Large intestine (tissue), 12 donors: ENCODE data around the gene CCHCR1. TPM values are rescaled to one million over a fixed set of nuclear protein-coding genes. Genes with fewer than 3 reads are reported as not detected.
"Not testable (repeated sequence)": the region's sequence is repeated elsewhere in the genome, so short reads cannot be mapped to it uniquely, and the experiment has no call there.

Experiments used
- DNase-seq, 2 donors: peaks; one replicate each; pipeline versions ENCODE4 v3.0.0 to v3.0.0-alpha.2; 2013
- H3K27ac ChIP-seq: one replicate; pipeline ENCODE4 v1.5.1; 2013; ENCODE audit warnings: low read length
- H3K27me3 ChIP-seq: 2 replicates; pipeline ENCODE4 v1.6.1; 2013; ENCODE audit warnings: low read length; ENCODE audit not compliant: control insufficient read depth, insufficient read depth
- H3K36me3 ChIP-seq: 2 replicates; pipeline ENCODE4 v1.6.1; 2013; ENCODE audit warnings: low read length; ENCODE audit not compliant: control insufficient read depth, insufficient read depth
- H3K4me1 ChIP-seq: one replicate; pipeline ENCODE4 v1.6.1; 2013; ENCODE audit warnings: low read length; ENCODE audit not compliant: control insufficient read depth, insufficient read depth
- H3K4me3 ChIP-seq: one replicate; pipeline ENCODE4 v1.5.1; 2013; ENCODE audit warnings: low read length
- H3K9me3 ChIP-seq: one replicate; pipeline ENCODE4 v1.6.1; 2013; ENCODE audit warnings: mild to moderate bottlenecking, low read depth, low read length, moderate library complexity; ENCODE audit not compliant: control insufficient read depth
- WGBS: methylation state at CpG from one replicate; pipeline ENCODE4 v1.1.5; 2013; ENCODE audit warnings: low lambda C conversion rate; ENCODE audit not compliant: insufficient coverage; 5-methylcytosine and 5-hydroxymethylcytosine counted together
- long read RNA-seq, 11 donors: transcript quantifications; one replicate each; lab custom pipeline, GENCODE V29; 2026
- polyA plus RNA-seq: library from polyadenylated mRNA; unstranded; fragments of 120-200 nt; gene quantifications from one replicate; pipeline ENCODE4 v1.2.1, GENCODE V29; 2013

The CCHCR1 gene, protein sequence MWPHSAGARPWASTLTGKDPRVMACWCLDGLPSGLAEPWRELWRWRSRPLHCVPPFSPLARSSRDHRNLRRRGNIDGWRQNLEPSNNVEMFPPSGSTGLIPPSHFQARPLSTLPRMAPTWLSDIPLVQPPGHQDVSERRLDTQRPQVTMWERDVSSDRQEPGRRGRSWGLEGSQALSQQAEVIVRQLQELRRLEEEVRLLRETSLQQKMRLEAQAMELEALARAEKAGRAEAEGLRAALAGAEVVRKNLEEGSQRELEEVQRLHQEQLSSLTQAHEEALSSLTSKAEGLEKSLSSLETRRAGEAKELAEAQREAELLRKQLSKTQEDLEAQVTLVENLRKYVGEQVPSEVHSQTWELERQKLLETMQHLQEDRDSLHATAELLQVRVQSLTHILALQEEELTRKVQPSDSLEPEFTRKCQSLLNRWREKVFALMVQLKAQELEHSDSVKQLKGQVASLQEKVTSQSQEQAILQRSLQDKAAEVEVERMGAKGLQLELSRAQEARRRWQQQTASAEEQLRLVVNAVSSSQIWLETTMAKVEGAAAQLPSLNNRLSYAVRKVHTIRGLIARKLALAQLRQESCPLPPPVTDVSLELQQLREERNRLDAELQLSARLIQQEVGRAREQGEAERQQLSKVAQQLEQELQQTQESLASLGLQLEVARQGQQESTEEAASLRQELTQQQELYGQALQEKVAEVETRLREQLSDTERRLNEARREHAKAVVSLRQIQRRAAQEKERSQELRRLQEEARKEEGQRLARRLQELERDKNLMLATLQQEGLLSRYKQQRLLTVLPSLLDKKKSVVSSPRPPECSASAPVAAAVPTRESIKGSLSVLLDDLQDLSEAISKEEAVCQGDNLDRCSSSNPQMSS
- polyA plus RNA-seq = 17.4 TPM
- long read RNA-seq, donor 1 = 0 reads
- long read RNA-seq, donor 2, partial matches to known transcripts = 5 of 6 reads
- long read RNA-seq, donor 2, other reads (novel, unspliced or antisense) = 0 of 6 reads
- long read RNA-seq, donor 3 = 0 reads
- long read RNA-seq, donor 4 = 0 reads
- long read RNA-seq, donor 5, partial matches to known transcripts = 0 of 1 reads
- long read RNA-seq, donor 5, other reads (novel, unspliced or antisense) = 0 of 1 reads
- long read RNA-seq, donor 6, partial matches to known transcripts = 0 of 6 reads
- long read RNA-seq, donor 6, other reads (novel, unspliced or antisense) = 6 of 6 reads
- long read RNA-seq, donor 7, partial matches to known transcripts = 0 of 1 reads
- long read RNA-seq, donor 7, other reads (novel, unspliced or antisense) = 0 of 1 reads
- long read RNA-seq, donor 8, partial matches to known transcripts = 0 of 3 reads
- long read RNA-seq, donor 8, other reads (novel, unspliced or antisense) = 0 of 3 reads
- long read RNA-seq, donor 9, partial matches to known transcripts = 0 of 1 reads
- long read RNA-seq, donor 9, other reads (novel, unspliced or antisense) = 0 of 1 reads
- long read RNA-seq, donor 10 = 0 reads
- long read RNA-seq, donor 11 = 0 reads

DNA sequence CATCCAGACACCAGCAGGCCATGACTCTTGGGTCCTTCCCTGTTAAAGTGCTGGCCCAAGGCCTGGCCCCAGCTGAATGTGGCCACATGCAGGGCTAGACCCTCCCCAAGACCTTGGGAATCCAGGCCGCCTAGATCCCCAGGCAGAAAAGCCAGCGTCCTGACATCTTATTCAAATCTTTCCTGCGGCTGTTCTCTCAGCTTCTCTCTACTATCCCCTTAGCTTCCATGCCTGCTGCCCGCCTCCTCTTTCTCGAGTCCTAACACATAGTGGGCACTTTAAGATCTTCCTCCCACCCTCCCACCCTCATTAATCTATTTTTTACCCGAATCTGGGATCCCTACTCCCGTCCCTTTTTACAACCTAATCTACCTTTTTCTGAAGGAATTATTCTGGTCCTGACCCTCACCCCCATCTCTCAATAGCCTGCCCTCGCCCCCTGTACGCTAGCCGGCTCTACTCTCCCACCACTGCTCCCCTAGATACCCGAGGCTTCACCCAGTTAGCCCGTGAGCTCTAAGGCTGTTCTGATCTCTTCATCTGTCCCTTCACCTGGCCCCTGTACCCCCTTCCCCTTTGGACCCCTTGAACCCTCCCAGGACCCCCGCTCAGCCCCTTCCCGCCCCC is at the start of gene CCHCR1:
CCHCR1 (minus strand) TSS at position 290 of the 627 bp plus-strand sequence; CDS start at position 88, 202 bp downstream.
- no CpG with 5 or more reads among the region's 14 CpGs for WGBS
- H3K9me3 ChIP-seq = no peaks in the 10 kb centered on the region
- H3K27me3 ChIP-seq = no peaks in the 10 kb centered on the region
- H3K36me3 ChIP-seq = peaks cover 12% of the 10 kb centered on the region
- H3K4me1 ChIP-seq = peaks cover 12% of the 10 kb centered on the region
- no peak for DNase-seq
- H3K4me3 ChIP-seq = peak within 1 kb of the TSS; percentile 63
- H3K27ac ChIP-seq = peak within 1 kb of the TSS; percentile 29

DNA sequence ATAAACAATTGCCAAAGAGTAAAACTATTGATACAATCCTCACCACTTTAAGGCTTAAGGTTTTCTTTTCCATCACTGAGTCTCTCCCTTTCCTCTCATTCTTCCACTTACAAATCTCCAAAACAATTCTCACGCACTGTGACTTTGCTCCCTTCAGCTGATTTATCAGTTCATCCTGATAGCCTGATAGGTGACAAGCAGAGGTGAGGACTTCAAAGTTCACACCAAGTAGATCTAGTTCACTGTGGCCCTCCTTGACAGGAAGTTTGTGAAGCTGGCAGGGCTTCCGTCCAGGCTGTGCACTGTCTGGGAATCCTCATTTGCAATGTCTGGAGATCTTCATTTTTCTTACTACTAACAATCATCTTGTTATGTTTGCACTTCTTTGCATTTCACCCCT is 48.0 kb upstream of the CCHCR1 start:
- Histone ChIP-seq H3K36me3 (no peaks in the 10 kb centered on the region), H3K4me1 (peaks cover 57% of the 10 kb centered on the region), H3K9me3 (no peaks in the 10 kb centered on the region), H3K4me3 (no peak overlapping the region), H3K27me3 (no peaks in the 10 kb centered on the region), H3K27ac (peak overlapping the region; percentile 87)
- DNase-seq = peak; percentile 28 to 50
- no CpG with 5 or more reads among the region's 2 CpGs for WGBS

DNA sequence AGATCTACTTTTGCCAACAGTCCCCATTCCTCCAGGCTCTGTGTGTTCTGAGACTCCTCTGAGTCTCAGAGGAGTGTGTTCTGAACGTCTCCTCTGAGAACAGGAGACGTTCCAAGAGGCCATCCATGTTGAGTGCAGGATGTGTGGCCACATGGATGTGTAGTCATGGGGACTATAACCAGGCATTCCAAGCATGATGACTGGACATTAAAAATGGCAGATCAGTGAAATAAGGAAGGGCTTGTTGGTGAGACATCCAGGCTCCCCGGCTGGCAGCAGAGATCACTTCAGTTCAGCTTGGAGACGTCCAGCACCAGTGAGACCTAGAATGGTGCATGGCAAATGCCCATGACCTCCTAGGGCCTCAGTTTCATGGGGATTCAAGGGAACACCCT is 47.1 kb upstream of the CCHCR1 start:
- H3K4me1 ChIP-seq = peaks cover 49% of the 10 kb centered on the region
- no peak overlapping the region for H3K4me3 ChIP-seq
- WGBS = no CpG with 5 or more reads among the region's 4 CpGs

DNA sequence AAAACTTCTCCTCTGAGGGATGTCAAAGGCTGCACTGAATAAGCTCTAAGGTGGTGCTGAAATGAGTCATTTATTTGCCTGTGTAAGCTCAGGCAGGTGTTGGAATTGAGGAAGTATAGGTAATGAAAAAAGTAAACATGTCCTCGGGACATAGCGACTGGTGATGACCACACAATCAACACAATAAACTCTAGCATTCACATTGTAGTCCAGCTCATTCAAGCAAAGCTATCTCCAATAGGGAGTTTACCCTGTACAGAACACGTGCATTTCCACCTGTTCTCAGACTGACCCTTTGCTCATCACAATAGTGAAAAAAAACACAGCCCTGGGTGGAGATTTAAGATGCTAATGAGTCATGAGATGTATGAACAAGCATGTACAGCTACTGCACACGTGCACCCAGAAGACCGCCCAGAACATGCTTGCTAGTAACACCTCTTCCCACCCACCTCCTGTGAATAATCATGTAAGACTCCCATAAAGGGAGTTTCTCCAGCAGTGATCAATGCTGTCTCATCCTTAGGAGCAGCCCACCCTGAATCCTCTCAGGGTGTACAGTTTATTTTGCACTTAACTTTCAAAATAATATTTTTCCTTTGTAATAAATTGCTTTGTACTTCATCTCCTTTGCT is 45.9 kb upstream of the CCHCR1 start:
- H3K4me1 ChIP-seq = peaks cover 40% of the 10 kb centered on the region
- no peaks in the 10 kb centered on the region for H3K9me3 ChIP-seq
- peak overlapping the region; percentile 87 for H3K27ac ChIP-seq
- H3K4me3 ChIP-seq = peak overlapping the region; percentile 42
- no CpG with 5 or more reads among the region's 5 CpGs for WGBS
- H3K27me3 ChIP-seq = no peaks in the 10 kb centered on the region
- DNase-seq = peak; percentile 82 to 91
- no peaks in the 10 kb centered on the region for H3K36me3 ChIP-seq

More for the DNA sequence above, 47.1 kb upstream of the CCHCR1 start:
- H3K9me3 ChIP-seq = no peaks in the 10 kb centered on the region
- H3K36me3 ChIP-seq = no peaks in the 10 kb centered on the region
- no peak for DNase-seq
- no peaks in the 10 kb centered on the region for H3K27me3 ChIP-seq
- H3K27ac ChIP-seq = peak overlapping the region; percentile 87

DNA sequence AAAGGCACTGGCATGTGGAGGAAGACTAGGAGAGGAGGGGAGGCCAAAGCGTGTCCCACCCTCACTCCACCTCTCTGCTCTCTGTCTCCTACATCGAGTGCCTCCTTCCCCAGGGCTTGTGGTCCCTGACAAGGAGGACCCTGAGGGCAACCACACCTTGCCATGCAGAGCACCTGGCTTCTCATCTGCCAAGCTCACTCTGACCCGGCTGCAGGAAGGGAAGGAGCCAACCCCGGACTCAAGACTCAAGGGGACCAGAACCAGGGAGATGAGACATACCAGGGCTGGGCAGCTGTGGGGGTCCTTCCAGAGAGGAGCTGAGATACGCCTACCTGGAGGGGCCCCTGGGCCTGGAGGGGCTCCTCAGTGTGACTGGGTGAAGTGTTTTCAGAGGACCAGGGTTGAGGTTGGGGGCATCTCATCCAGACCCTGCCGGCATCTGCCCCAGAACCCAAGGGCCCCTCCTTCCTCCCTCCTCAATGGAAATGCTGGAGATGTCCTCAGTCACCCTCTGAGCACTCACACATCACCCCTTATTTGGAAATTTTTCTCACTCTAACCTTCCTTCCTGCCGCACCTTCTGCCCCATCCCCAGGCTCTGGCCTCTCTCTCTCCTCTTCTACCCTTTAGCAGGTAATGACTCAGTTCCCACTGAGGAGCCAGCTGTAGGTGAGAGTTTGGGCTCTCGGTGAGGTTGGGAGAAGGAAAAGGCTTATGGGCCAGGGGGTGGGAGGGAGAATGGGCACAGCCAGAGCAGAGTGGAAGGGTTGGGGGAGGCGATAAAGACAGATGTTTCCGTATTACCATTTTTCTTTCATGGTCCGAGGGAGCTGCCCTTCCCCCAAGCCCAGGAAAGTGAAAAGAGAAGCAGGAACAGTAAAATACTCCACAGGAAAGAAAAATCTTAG is 44.9 kb upstream of the CCHCR1 start:
- no peaks in the 10 kb centered on the region for H3K9me3 ChIP-seq
- DNase-seq = no peak
- peaks cover 31% of the 10 kb centered on the region for H3K4me1 ChIP-seq
- H3K36me3 ChIP-seq = no peaks in the 10 kb centered on the region
- no peak overlapping the region for H3K4me3 ChIP-seq
- WGBS = 33% methylated on average over 1 of the region's 11 CpGs
- peak overlapping the region; percentile 87 for H3K27ac ChIP-seq
- no peaks in the 10 kb centered on the region for H3K27me3 ChIP-seq

DNA sequence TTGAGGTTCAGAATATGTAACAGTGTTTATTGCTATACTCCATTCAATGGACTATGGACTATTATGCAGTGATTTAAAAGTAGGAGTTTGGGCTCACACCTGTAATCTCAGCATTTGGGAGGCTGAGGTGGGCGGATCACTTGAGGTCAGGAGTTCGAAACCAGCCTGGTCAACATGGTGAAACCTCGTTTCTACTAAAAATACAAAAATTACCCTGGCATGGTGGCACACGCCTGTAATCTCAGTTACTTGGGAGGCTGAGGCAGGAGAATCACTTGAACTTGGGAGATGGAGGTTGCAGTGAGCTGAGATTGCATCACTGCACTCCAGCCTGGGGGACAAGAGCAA is 41.5 kb upstream of the CCHCR1 start:
- not testable (repeated sequence) for H3K27ac ChIP-seq, H3K36me3 ChIP-seq, DNase-seq, H3K4me3 ChIP-seq, H3K27me3 ChIP-seq, H3K9me3 ChIP-seq
- peaks cover 14% of the 10 kb centered on the region for H3K4me1 ChIP-seq
- WGBS = no CpG with 5 or more reads among the region's 4 CpGs

DNA sequence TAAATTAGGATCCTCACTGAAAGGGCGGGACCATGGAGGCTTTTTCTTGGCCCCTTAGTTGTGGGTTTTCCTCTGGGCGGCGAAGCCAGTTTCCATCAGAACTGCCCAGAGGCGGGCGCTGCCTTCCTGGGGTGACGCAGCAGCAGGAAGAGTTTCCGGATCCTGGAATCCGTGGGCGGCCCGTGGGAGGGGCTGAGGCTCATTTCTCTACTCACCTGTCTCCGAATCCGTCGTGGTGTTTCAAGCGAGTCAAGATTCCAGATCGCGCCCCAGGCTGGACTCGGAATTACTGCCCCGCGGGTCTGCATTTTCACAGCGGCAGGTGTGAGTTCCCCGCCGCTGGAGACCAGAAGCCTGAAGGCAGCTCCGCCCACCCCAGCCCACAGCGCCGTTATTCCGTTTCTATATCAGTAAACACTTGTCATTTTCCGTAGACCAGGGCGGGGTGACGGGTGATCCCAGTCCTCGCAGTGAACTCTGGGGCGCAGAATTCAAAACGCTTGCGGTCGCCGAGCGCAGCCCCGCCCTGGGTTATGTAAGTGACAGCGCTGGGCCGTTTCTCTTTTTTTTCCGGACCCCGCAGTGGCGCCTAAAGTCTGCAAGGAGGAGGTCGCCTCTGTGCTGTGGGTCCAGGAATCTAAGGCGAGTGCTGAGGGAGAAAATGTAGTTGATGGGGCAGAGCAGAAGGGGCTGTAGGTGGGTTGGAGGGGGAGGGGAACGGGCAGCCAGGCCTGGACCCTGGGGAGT is 40.1 kb upstream of the CCHCR1 start:
- H3K4me3 ChIP-seq = peak overlapping the region; percentile 66
- no peaks in the 10 kb centered on the region for H3K27me3 ChIP-seq
- H3K4me1 ChIP-seq = peaks cover 10% of the 10 kb centered on the region
- peak overlapping the region; percentile 97 for H3K27ac ChIP-seq
- DNase-seq = peak; percentile 86 to 92
- no peaks in the 10 kb centered on the region for H3K36me3 ChIP-seq
- no peaks in the 10 kb centered on the region for H3K9me3 ChIP-seq
- whole genome bisulfite sequencing = no CpG with 5 or more reads among the region's 45 CpGs

DNA sequence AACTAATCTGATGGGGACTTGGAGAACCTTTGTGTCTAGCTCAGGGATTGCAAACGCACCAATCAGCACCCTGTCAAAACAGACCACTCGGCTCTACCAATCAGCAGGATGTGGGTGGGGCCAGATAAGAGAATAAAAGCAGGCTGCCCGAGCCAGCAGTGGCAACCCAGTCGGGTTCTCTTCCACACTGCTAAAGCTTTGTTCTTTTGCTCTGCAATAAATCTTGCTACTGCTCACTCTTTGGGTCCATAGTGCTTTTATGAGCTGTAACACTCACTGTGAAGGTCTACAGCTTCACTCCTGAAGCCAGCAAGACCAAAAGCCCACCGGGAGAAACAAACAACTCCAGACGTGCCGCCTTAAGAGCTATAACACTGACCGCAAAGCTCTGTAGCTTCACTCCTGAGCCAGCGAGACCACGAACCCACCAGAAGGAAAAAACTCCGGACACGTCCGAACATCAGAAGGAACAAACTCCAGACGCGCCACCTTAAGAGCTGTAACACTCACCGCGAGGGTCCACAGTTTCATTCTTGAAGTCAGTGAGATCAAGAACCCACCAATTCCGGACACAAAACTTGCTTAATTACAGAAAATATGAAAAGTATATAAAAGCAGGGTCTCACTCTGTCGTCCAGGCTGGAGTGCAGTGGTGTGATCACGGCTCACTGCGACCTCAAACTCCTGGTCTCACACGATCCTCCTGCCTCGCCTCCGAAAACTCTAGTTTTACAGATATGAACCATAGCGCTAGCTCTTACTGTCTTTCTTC is 38.8 kb upstream of the CCHCR1 start:
- H3K27ac ChIP-seq, H3K4me1 ChIP-seq, H3K4me3 ChIP-seq, H3K27me3 ChIP-seq, H3K36me3 ChIP-seq, H3K9me3 ChIP-seq, DNase-seq: not testable (repeated sequence)
- WGBS = no CpG with 5 or more reads among the region's 25 CpGs
